OCI-LY1 (cell line): ENCODE results near the gene PIAS4.

ENCODE experiments used
- H2AFZ ChIP-seq: fragments of 200-600 bp; sonication (generic), shearing (Covaris generic); 2 replicates; pipeline ENCODE4 v1.6.0; 2014; ENCODE audit warnings: antibody characterized with exemption, mild to moderate bottlenecking, low read length
- H3F3A ChIP-seq: fragments of 200-600 bp; sonication (generic), shearing (Covaris generic); 2 replicates; pipeline ENCODE4 v1.6.0; 2014; ENCODE audit warnings: mild to moderate bottlenecking, antibody characterized with exemption, low read length, moderate library complexity; ENCODE audit not compliant: insufficient read depth
- H3K27ac ChIP-seq: fragments of 200-600 bp; sonication (generic); 2 replicates; pipeline ENCODE4 v1.5.1; 2014; ENCODE audit warnings: low read length, mixed run types, mild to moderate bottlenecking, low read depth; ENCODE audit not compliant: poor library complexity, severe bottlenecking
- H3K27me3 ChIP-seq: fragments of 200-600 bp; sonication (generic); 2 replicates; pipeline ENCODE4 v1.6.0; 2014; ENCODE audit warnings: antibody characterized with exemption, mild to moderate bottlenecking, low read length, moderate library complexity; ENCODE audit not compliant: insufficient read depth
- H3K36me3 ChIP-seq: fragments of 200-600 bp; sonication (generic); 2 replicates; pipeline ENCODE4 v1.6.1; 2014; ENCODE audit warnings: mild to moderate bottlenecking, antibody characterized with exemption, low read length, moderate library complexity, mixed read lengths; ENCODE audit not compliant: insufficient read depth
- H3K4me1 ChIP-seq: fragments of 200-600 bp; sonication (generic); 2 replicates; pipeline ENCODE4 v1.5.1; 2014; ENCODE audit warnings: mild to moderate bottlenecking, low read length, moderate library complexity; ENCODE audit not compliant: insufficient read depth, severe bottlenecking
- H3K4me2 ChIP-seq: fragments of 200-600 bp; sonication (generic), shearing (Covaris generic); 2 replicates; pipeline ENCODE4 v1.6.1; 2014; ENCODE audit warnings: low read length
- H3K4me3 ChIP-seq: fragments of 200-600 bp; sonication (generic); 2 replicates; pipeline ENCODE4 v1.5.1; 2014; ENCODE audit warnings: low read length, low read depth, mild to moderate bottlenecking, mixed read lengths; ENCODE audit not compliant: poor library complexity, severe bottlenecking
- H3K79me2 ChIP-seq: fragments of 200-600 bp; shearing (Covaris generic); 2 replicates; pipeline ENCODE4 v1.6.1; 2016; ENCODE audit warnings: mixed run types, low read length, mixed read lengths; ENCODE audit not compliant: insufficient read depth
- H3K9ac ChIP-seq: fragments of 200-600 bp; sonication (generic), shearing (Covaris generic); 2 replicates; pipeline ENCODE4 v1.6.1; 2014; ENCODE audit warnings: mild to moderate bottlenecking, low read length, mixed read lengths
- H3K9me2 ChIP-seq: fragments of 200-600 bp; sonication (generic), shearing (Covaris generic); 2 replicates; pipeline ENCODE4 v1.6.1; 2014; ENCODE audit warnings: low read depth, mild to moderate bottlenecking, low read length, mixed read lengths
- H3K9me3 ChIP-seq: fragments of 200-600 bp; shearing (Covaris generic); 2 replicates; pipeline ENCODE4 v1.6.1; 2014; ENCODE audit warnings: low read length, mixed read lengths
- H4K20me1 ChIP-seq: fragments of 200-600 bp; sonication (generic), shearing (Covaris generic); 2 replicates; pipeline ENCODE4 v1.6.0; 2016; ENCODE audit warnings: mild to moderate bottlenecking, low read length; ENCODE audit not compliant: insufficient read depth
- EZH2 ChIP-seq: fragments of 200-600 bp; sonication (generic), shearing (Covaris generic); IDR thresholded peaks from 2 replicates; pipeline ENCODE4 v1.8.0; 2017; ENCODE audit warnings: borderline replicate concordance, mixed run types, mild to moderate bottlenecking, antibody characterized with exemption, low read length, moderate library complexity, mixed read lengths
- TF ChIP-seq, protein P1 (sequence below): fragments of 200-600 bp; sonication (generic), shearing (Covaris generic); IDR thresholded peaks from 2 replicates; pipeline ENCODE4 v1.5.1; 2017; ENCODE audit warnings: mild to moderate bottlenecking, antibody characterized with exemption, low read length, moderate library complexity, mixed read lengths

The PIAS4 gene

DNA sequence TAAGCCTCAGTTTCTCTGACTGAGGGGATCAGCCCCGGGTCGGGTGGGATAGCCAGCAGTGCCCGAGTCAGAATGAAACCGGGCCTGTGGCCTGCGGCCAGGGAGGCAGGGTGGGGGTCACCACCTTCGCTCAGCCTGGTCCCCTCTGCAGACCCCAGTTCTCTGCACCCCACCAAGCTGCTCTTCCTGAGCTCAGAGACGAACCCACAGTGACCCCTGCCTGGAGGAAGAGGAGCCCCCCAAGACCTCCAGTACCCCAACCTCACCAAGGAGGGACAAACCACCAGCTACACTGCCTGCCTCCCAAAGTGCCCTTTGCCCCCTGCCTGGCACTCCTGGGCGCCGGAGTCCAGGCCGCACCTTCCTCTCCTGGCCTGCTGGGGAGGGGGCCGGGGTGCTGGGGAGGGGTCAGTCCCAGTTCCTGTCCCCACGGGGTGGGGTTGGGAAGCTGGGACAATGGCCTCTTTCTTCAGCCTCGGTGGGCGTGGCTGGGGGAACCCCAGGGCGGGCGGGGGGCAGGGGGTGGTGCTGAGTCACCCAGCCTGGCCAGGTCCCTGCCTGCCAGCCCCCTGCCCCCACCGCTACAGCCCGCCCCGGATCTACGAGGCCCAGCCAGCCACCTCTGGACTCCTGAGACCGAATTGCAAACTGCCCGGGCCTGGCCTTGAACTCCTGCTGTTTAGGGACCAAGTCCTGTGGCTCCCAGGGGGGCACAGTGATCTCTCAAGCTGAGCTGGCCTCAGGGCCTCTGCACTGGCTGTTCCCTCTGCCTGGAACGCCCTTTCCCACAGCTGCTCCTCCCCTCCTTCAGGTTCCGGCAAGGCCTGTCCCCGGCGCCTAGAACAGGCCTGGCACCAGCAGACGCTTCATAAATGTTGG lies 44.8 kb downstream of the PIAS4 start:
- no peak overlapping the region for H3K27ac ChIP-seq
- peaks cover 77% of the 10 kb centered on the region for H3K36me3 ChIP-seq

DNA sequence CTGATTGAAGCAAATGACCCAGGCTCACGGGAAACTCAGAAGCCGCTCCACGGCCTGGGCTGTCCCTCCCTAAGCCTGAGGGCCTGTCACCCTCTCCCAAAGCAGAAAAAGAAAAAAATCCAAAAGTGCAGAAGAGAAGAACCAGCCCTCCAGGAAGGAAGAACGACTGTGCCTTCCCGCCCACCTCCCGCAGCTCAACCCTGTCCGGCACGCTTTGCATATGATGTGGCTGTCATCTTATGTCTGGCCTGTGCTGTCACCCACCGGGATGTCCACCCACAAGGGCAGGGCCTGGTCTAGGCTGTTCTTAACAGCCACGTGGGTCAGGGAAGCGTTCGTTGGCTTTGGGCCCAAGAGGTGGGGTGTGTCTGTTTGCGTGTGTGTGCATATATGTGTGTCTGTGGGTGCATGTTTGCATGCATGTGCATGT lies 45.5 kb downstream of the PIAS4 start:
- H3K27me3 ChIP-seq = no peaks in the 10 kb centered on the region
- H4K20me1 ChIP-seq = no peaks in the 10 kb centered on the region
- H3K36me3 ChIP-seq = peaks cover 76% of the 10 kb centered on the region
- no peaks in the 10 kb centered on the region for H3K4me1 ChIP-seq
- no peak overlapping the region for H3K9ac ChIP-seq
- H3K79me2 ChIP-seq = peaks cover 33% of the 10 kb centered on the region
- no peak for TF ChIP-seq EZH2
- TF ChIP-seq, protein P1, sequence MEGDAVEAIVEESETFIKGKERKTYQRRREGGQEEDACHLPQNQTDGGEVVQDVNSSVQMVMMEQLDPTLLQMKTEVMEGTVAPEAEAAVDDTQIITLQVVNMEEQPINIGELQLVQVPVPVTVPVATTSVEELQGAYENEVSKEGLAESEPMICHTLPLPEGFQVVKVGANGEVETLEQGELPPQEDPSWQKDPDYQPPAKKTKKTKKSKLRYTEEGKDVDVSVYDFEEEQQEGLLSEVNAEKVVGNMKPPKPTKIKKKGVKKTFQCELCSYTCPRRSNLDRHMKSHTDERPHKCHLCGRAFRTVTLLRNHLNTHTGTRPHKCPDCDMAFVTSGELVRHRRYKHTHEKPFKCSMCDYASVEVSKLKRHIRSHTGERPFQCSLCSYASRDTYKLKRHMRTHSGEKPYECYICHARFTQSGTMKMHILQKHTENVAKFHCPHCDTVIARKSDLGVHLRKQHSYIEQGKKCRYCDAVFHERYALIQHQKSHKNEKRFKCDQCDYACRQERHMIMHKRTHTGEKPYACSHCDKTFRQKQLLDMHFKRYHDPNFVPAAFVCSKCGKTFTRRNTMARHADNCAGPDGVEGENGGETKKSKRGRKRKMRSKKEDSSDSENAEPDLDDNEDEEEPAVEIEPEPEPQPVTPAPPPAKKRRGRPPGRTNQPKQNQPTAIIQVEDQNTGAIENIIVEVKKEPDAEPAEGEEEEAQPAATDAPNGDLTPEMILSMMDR = no peak
- H2AFZ ChIP-seq = no peak overlapping the region
- no peak overlapping the region for H3K4me2 ChIP-seq
- no peak overlapping the region for H3K4me3 ChIP-seq
- no peaks in the 10 kb centered on the region for H3F3A ChIP-seq
- H3K27ac ChIP-seq = no peak overlapping the region
- H3K9me2 ChIP-seq = no peaks in the 10 kb centered on the region
- no peaks in the 10 kb centered on the region for H3K9me3 ChIP-seq

More for the DNA sequence above, 44.8 kb downstream of the PIAS4 start:
- Histone ChIP-seq H4K20me1 (no peaks in the 10 kb centered on the region), H3K27me3 (no peaks in the 10 kb centered on the region), H3K4me3 (no peak overlapping the region), H3K79me2 (peaks cover 27% of the 10 kb centered on the region), H3F3A (no peaks in the 10 kb centered on the region), H3K9ac (no peak overlapping the region), H3K4me2 (no peak overlapping the region), H3K9me3 (no peaks in the 10 kb centered on the region), H3K4me1 (no peaks in the 10 kb centered on the region), H3K9me2 (no peaks in the 10 kb centered on the region), H2AFZ (no peak overlapping the region)
- TF ChIP-seq, protein P1 = no peak
- no peak for TF ChIP-seq EZH2

DNA sequence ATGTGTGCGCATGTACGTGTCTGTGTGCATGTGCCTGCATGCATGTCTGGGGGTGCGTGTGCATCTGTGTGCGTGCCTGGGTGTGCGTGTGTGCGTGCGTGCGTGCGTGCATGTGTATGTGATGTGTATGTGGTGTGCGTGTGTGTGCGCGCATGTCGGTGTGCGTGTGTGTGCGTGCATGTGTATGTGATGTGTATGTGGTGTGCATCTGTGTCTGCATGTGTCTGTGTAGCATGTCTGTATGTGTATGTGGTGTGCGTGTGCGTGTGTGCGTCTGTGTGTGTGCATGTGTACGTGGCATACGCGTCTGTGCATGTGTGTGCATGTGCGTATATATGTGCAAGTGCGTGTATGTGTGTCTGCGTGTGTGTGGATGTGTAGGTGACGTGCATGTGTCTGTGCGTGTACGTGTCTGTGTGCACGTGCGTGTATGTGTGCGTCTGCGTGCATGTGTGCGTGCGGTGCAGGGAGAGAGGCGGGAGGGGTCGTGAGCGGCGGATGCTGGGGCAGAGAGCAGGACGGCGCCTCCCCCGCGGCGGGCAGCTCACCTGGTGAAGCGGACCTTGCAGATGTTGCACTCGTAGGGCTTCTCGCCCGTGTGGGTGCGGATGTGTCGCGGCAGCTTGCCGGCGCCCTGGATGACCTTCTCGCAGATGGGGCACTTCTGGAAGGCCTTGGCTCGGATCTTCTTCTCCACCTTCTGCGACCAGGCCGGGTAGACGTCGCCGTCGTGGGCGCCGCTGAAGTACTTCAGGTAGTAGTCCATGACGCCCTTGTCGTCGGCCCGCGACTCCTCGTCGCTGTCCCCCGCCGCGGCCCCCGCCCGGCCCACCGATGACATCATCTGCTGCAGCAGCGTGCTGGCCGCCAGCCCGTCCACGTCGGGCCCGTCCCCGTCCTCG lies 46.1 kb downstream of the PIAS4 start:
- H3K79me2 ChIP-seq = peaks cover 39% of the 10 kb centered on the region
- H4K20me1 ChIP-seq = no peaks in the 10 kb centered on the region
- no peaks in the 10 kb centered on the region for H3K27me3 ChIP-seq
- H3F3A ChIP-seq = no peaks in the 10 kb centered on the region
- no peak overlapping the region for H3K4me3 ChIP-seq
- H2AFZ ChIP-seq = no peak overlapping the region
- H3K36me3 ChIP-seq = peaks cover 69% of the 10 kb centered on the region
- no peak overlapping the region for H3K27ac ChIP-seq
- H3K4me2 ChIP-seq = no peak overlapping the region
- no peaks in the 10 kb centered on the region for H3K9me2 ChIP-seq
- no peaks in the 10 kb centered on the region for H3K9me3 ChIP-seq
- no peaks in the 10 kb centered on the region for H3K4me1 ChIP-seq
- no peak for TF ChIP-seq EZH2
- H3K9ac ChIP-seq = no peak overlapping the region
